H1 (cell line): ENCODE measurements around the gene PTPRG. TPM values are rescaled to one million over a fixed set of nuclear protein-coding genes. Genes with fewer than 3 reads are reported as not detected.

Source experiments
- CTCF ChIA-PET: fragments of 300-600 bp; sonication (Branson Sonifier 250); formaldehyde crosslinking; loops from one replicate; lab custom pipeline; 2021; ENCODE audit not compliant: partially characterized antibody; lab: Charles Lee
- POLR2A ChIA-PET: fragments of 300-600 bp; sonication (Branson Sonifier 250); formaldehyde crosslinking; loops from one replicate; lab custom pipeline; 2021; ENCODE audit warnings: inconsistent platforms; ENCODE audit not compliant: partially characterized antibody; lab: Charles Lee
- DNase-seq, 2 experiments: peaks; one replicate each; pipeline versions ENCODE4 v3.0.0 to v3.0.0-alpha.2; 2010 to 2022; ENCODE audit warnings: low spot score in 2 of 2, low read depth in 1 of 2, mixed read lengths in 1 of 2
- FAIRE-seq: peaks from 2 replicates; lab custom pipeline; 2011; peaks lifted over from hg19 to GRCh38; lab: Jason Lieb, UNC
- H2AFZ ChIP-seq: 2 replicates; pipeline ENCODE4 v1.8.1; 2012; ENCODE audit warnings: low read length, inconsistent platforms
- H2AK5ac ChIP-seq: 2 replicates; pipeline ENCODE4 v1.6.1; 2013; ENCODE audit warnings: low read depth, low read length
- H2BK120ac ChIP-seq: replicated peaks from 2 replicates; pipeline ENCODE3; 2013; ENCODE audit warnings: low read depth, low read length, inconsistent platforms
- H2BK12ac ChIP-seq: 2 replicates; pipeline ENCODE4 v1.6.1; 2013; ENCODE audit warnings: low read depth, low read length
- H2BK15ac ChIP-seq: 2 replicates; pipeline ENCODE4 v1.6.1; 2013; ENCODE audit warnings: low read length
- H2BK20ac ChIP-seq: 2 replicates; pipeline ENCODE4 v1.6.1; 2013; ENCODE audit warnings: low read length
- H2BK5ac ChIP-seq: 2 replicates; pipeline ENCODE4 v1.6.1; 2013; ENCODE audit warnings: low read depth, low read length
- H3K14ac ChIP-seq: 2 replicates; pipeline ENCODE4 v1.6.1; 2013; ENCODE audit warnings: inconsistent platforms; ENCODE audit not compliant: insufficient read length
- H3K18ac ChIP-seq: 2 replicates; pipeline ENCODE4 v1.6.1; 2013; ENCODE audit warnings: low read length; ENCODE audit errors: extremely low read depth
- H3K23ac ChIP-seq: 2 replicates; pipeline ENCODE4 v1.6.1; 2013; ENCODE audit warnings: inconsistent platforms; ENCODE audit not compliant: insufficient read length
- H3K23me2 ChIP-seq: 2 replicates; pipeline ENCODE4 v1.6.1; 2013; ENCODE audit warnings: low read depth, low read length
- H3K27ac ChIP-seq: 2 replicates; pipeline ENCODE4 v1.6.1; 2011; ENCODE audit warnings: low read depth, low read length, inconsistent platforms
- H3K27me3 ChIP-seq, 4 experiments: replicated peaks in 1 of 4; 1 replicate in 1 of 4; 2 replicates in 3 of 4; pipeline versions ENCODE4 v1.6.1 to v1.8.1; 2011 to 2013; ENCODE audit warnings: low read length in 3 of 4, mild to moderate bottlenecking in 3 of 4, inconsistent platforms in 2 of 4, mixed read lengths in 2 of 4, moderate library complexity in 1 of 4; ENCODE audit not compliant: control insufficient read depth in 3 of 4, insufficient read depth in 3 of 4; ENCODE audit errors: extremely low read depth in 1 of 4
- H3K36me3 ChIP-seq, 4 experiments: 2 replicates each; pipeline versions ENCODE4 v1.6.1 to v1.8.1; 2011 to 2013; ENCODE audit warnings: mild to moderate bottlenecking in 4 of 4, low read length in 3 of 4, moderate library complexity in 2 of 4, control low read depth in 1 of 4, inconsistent platforms in 1 of 4; ENCODE audit not compliant: insufficient read depth in 4 of 4, control insufficient read depth in 2 of 4
- H3K4ac ChIP-seq: replicated peaks from 2 replicates; pipeline ENCODE3; 2013; ENCODE audit warnings: low read length, low read depth, mixed read lengths, inconsistent platforms; ENCODE audit not compliant: insufficient read length
- H3K4me1 ChIP-seq, 4 experiments: replicated peaks in 1 of 4; 1 replicate in 1 of 4; 2 replicates in 3 of 4; pipeline versions ENCODE4 v1.6.1 to v1.8.1; 2011 to 2013; ENCODE audit warnings: low read length in 3 of 4, inconsistent platforms in 2 of 4, mixed read lengths in 1 of 4; ENCODE audit not compliant: insufficient read depth in 4 of 4, control insufficient read depth in 3 of 4
- H3K4me2 ChIP-seq, 2 experiments: 2 replicates each; pipeline versions ENCODE4 v1.6.1 to v1.8.1; 2011 to 2013; ENCODE audit warnings: low read depth in 2 of 2, low read length in 2 of 2, control low read depth in 1 of 2, inconsistent platforms in 1 of 2, mild to moderate bottlenecking in 1 of 2; ENCODE audit not compliant: insufficient read depth in 1 of 2
- H3K4me3 ChIP-seq, 4 experiments: fragments of 200-600, 300-600 bp in 1 of 4; sonication (generic), shearing (Covaris generic), sonication (Bioruptor Twin) in 1 of 4; 2 replicates each; pipeline versions ENCODE4 v1.5.1 to v1.8.1; 2011 to 2016; ENCODE audit warnings: low read length in 4 of 4, low read depth in 3 of 4, control low read depth in 2 of 4, inconsistent platforms in 2 of 4, mild to moderate bottlenecking in 2 of 4, mixed read lengths in 1 of 4, moderate library complexity in 1 of 4; ENCODE audit not compliant: insufficient read depth in 2 of 4; ENCODE audit errors: extremely low read depth in 1 of 4
- H3K56ac ChIP-seq: replicated peaks from 2 replicates; pipeline ENCODE3; 2013; ENCODE audit warnings: low read depth, mild to moderate bottlenecking, mixed read lengths, low read length, inconsistent platforms; ENCODE audit not compliant: insufficient read length
- H3K79me1 ChIP-seq: 2 replicates; pipeline ENCODE4 v1.6.1; 2013; ENCODE audit warnings: low read depth, low read length, control low read depth
- H3K79me2 ChIP-seq, 2 experiments: 2 replicates each; pipeline versions ENCODE4 v1.6.1 to v1.8.1; 2012 to 2013; ENCODE audit warnings: low read length in 2 of 2, mild to moderate bottlenecking in 2 of 2, inconsistent platforms in 1 of 2; ENCODE audit not compliant: insufficient read depth in 2 of 2, control insufficient read depth in 1 of 2
- H3K9ac ChIP-seq, 4 experiments: replicated peaks in 1 of 4; 1 replicate in 1 of 4; 2 replicates in 3 of 4; pipeline versions ENCODE4 v1.6.1 to v1.8.1; 2011 to 2013; ENCODE audit warnings: low read depth in 3 of 4, low read length in 3 of 4, control low read depth in 2 of 4, mild to moderate bottlenecking in 2 of 4, moderate library complexity in 2 of 4, inconsistent platforms in 1 of 4; ENCODE audit errors: extremely low read depth in 1 of 4
- H3K9me3 ChIP-seq, 2 experiments: 2 replicates each; pipeline versions ENCODE4 v1.6.1 to v1.8.1; 2012 to 2013; ENCODE audit warnings: mild to moderate bottlenecking in 2 of 2, moderate library complexity in 2 of 2, control low read depth in 1 of 2, inconsistent platforms in 1 of 2, low read depth in 1 of 2, low read length in 1 of 2, mixed read lengths in 1 of 2; ENCODE audit not compliant: insufficient read depth in 2 of 2
- H4K20me1 ChIP-seq, 2 experiments: replicated peaks in 1 of 2; 2 replicates each; pipeline versions ENCODE3 to v1.8.1; 2011 to 2013; ENCODE audit warnings: inconsistent platforms in 2 of 2, low read length in 2 of 2, mild to moderate bottlenecking in 1 of 2; ENCODE audit not compliant: insufficient read depth in 2 of 2, control insufficient read depth in 1 of 2
- H4K5ac ChIP-seq: 2 replicates; pipeline ENCODE4 v1.6.1; 2013; ENCODE audit warnings: low read length, low read depth, mixed read lengths, inconsistent platforms; ENCODE audit not compliant: insufficient read length
- H4K8ac ChIP-seq: 2 replicates; pipeline ENCODE4 v1.8.0; 2013; ENCODE audit warnings: mild to moderate bottlenecking, moderate library complexity, low read length, inconsistent platforms; ENCODE audit not compliant: insufficient read depth; ENCODE audit errors: extremely low read depth
- H4K91ac ChIP-seq: replicated peaks from 2 replicates; pipeline ENCODE3; 2013; ENCODE audit warnings: low read length, mixed read lengths, inconsistent platforms; ENCODE audit not compliant: insufficient read length
- CREB1 ChIP-seq: IDR thresholded peaks from 2 replicates; pipeline ENCODE4 v1.6.1; 2012; ENCODE audit warnings: inconsistent platforms
- EZH2 ChIP-seq: fragments of 200-600 bp; sonication (generic); IDR thresholded peaks from 2 replicates; pipeline ENCODE4 v1.7.1; 2012; ENCODE audit warnings: low read depth, mild to moderate bottlenecking, moderate library complexity, low read length, inconsistent platforms; ENCODE audit not compliant: severe bottlenecking
- SP4 ChIP-seq: IDR thresholded peaks from 2 replicates; pipeline ENCODE4 v1.6.1; 2012; ENCODE audit warnings: low read length, inconsistent platforms
- WGBS, 2 experiments: shearing (Covaris generic) in 1 of 2; methylation state at CpG; one replicate each; pipeline versions ENCODE4 v1.1.6 to v1.1.7; 2013 to 2015; ENCODE audit warnings: low lambda C conversion rate in 2 of 2, mixed read lengths in 2 of 2, inconsistent platforms in 1 of 2, low coverage in 1 of 2, missing lambda C conversion rate in 1 of 2; ENCODE audit not compliant: insufficient replicate concordance in 2 of 2, insufficient coverage in 1 of 2, insufficient read length in 1 of 2; ENCODE audit errors: extremely low coverage in 1 of 2, missing lambda C conversion rate in 1 of 2; 5-methylcytosine and 5-hydroxymethylcytosine counted together
- polyA plus RNA-seq, 7 experiments: library from polyadenylated mRNA; depleted of rRNA in 3 of 7; stranded (reverse) in 5 of 7; unstranded in 2 of 7; fragments of >200 nt in 5 of 7; fragments of 200-250 nt in 2 of 7; gene quantifications; 1 replicate in 5 of 7; 2 replicates in 1 of 7; 4 replicates in 1 of 7; pipeline versions ENCODE4 v1.2.1 to v1.2.3, GENCODE V29; 2011 to 2013; ENCODE audit warnings: missing spikeins in 2 of 7, mixed read lengths in 2 of 7
- total RNA-seq: library from RNA; stranded (reverse); fragmentation: NEBNext Ultra II Directional; extraction: Animal tissue kit (Norgen Biotek cat#: 25700); gene quantifications from 2 replicates; pipeline ENCODE4 v1.2.1, GENCODE V29; 2021

The PTPRG gene
- total and polyA plus RNA-seq, 2 of the 8 experiments (the other 6 are each of a cell fraction or from before 2014, with no cell fraction given), result 23.3 to 96.2 TPM

- H3K79me2 ChIP-seq, result no peaks in the 10 kb centered on the region
- CTCF ChIA-PET, result interaction anchor here (0.7 to 4.8 kb wide), 3 partner anchors 11 to 360 kb away, joined by 3 to 46 read pairs (median 4); no protein-coding TSS in a partner anchor
- FAIRE-seq (no peak), DNase-seq (no peak)
- H2BK120ac ChIP-seq, result no peak overlapping the region
- no peak overlapping the region for H3K9ac ChIP-seq
- peaks cover 1 to 2% of the 10 kb centered on the region in 2 experiments for H4K20me1 ChIP-seq
- no peak overlapping the region for H4K5ac ChIP-seq
- H3K14ac ChIP-seq, result no peak overlapping the region
- H3K56ac ChIP-seq, result no peak overlapping the region
- H2BK12ac ChIP-seq, result no peak overlapping the region
- no peak overlapping the region for H3K4me3 ChIP-seq
- no peak overlapping the region for H3K18ac ChIP-seq
- no peak overlapping the region for H3K4ac ChIP-seq
- H3K27ac ChIP-seq, result no peak overlapping the region
- no peak overlapping the region for H2BK5ac ChIP-seq
- no peaks in the 10 kb centered on the region for H3K27me3 ChIP-seq
- H3K79me1 ChIP-seq, result no peaks in the 10 kb centered on the region
- peaks cover 2 to 13% (median 6%) of the 10 kb centered on the region in 4 experiments; a peak in 5 of 8 replicates for H3K36me3 ChIP-seq
- H4K91ac ChIP-seq, result no peak overlapping the region
- H2BK20ac ChIP-seq, result no peak overlapping the region
- H3K9me3 ChIP-seq, result no peaks in the 10 kb centered on the region
- H3K4me2 ChIP-seq, result no peak overlapping the region
- 91% methylated on average over 3 of the region's 3 CpGs; no CpG with 5 or more reads in 1 of the 2 experiments for WGBS, 2 experiments
- H4K8ac ChIP-seq, result no peak overlapping the region
- no peaks in the 10 kb centered on the region for H3K23me2 ChIP-seq
- peaks cover 0 to 4% (median 2%) of the 10 kb centered on the region in 4 experiments; a peak in 3 of 7 replicates for H3K4me1 ChIP-seq
- POLR2A ChIA-PET, result interaction anchor here (1.2 kb wide), 1 partner anchor 9 kb away, joined by 3 read pairs; no protein-coding TSS in a partner anchor
- H2AK5ac ChIP-seq, result no peak overlapping the region
- no peak overlapping the region for H3K23ac ChIP-seq
- H2AFZ ChIP-seq, result no peak overlapping the region
- H2BK15ac ChIP-seq, result no peak overlapping the region
- TF ChIP-seq SP4, result no peak
- TF ChIP-seq EZH2, result no peak
- TF ChIP-seq CREB1, result no peak
Measured at GRCh38 chr3:62199126-62199525, 637.8 kb downstream of the PTPRG start.
